ENCODE measurements around the gene LSMEM2.

- no peak for TF ChIP-seq FOXP2 (optimal IDR thresholded peaks at IDR 0.05; ENCODE audit: control extremely low read depth, extremely low read length, insufficient read depth)
- no peak for TF ChIP-seq EZH2 (IDR thresholded peaks at IDR 0.05)
- TF ChIP-seq POLR2AphosphoS5 (IDR thresholded peaks at IDR 0.05; ENCODE audit: borderline replicate concordance, low read depth, low read length): no peak
Measured at GRCh38 chr3:50272911-50273688, 5.8 kb upstream of the LSMEM2 start.

Data from SK-N-MC (cell line).